ENCODE results near the gene PCDH15.
"Not testable (repeated sequence)": the region's sequence is repeated elsewhere in the genome, so short reads cannot be mapped to it uniquely, and the experiment has no call there.

The PCDH15 gene

DNA sequence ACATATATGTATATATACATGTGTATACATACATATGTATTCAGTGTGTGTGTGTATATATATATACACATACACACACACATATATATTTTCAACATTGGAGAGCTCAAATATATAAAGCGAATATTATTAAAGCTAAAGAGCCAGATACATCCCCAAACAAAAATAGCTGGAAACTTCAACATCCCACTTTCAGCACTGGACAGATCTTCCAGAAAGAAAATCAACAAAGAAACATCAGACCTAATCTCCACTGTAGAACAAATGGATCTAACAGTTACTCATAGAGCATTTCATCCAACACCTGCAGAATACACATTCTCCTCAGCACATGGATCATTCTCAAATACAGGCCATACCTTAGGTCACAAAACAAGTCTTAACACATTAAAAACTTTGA lies 799.0 kb downstream of the PCDH15 start:
- DNase-seq (ENCODE audit: low read depth in 2 of 2, low spot score in 1 of 2): no peak

DNA sequence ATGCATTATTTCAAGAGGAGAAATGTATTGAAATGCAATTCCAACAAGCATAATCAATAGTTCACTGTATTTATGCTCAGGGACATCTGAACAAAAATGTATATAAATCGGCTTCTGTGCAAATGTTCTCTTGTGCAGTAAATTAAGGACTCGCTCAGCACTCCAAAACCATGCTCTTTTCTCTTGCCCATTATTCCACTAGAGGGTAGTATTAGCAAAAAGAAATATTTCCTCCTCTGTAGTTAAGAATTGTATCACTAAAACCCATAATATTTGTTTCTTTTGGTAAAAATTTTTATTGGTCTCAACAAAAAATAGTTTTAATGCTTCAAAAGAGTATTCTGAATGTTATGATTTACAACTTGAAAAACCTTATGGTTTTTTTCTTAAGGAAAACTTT lies 803.1 kb downstream of the PCDH15 start:
- DNase-seq (ENCODE audit: low read depth in 2 of 2, low spot score in 1 of 2): no peak

DNA sequence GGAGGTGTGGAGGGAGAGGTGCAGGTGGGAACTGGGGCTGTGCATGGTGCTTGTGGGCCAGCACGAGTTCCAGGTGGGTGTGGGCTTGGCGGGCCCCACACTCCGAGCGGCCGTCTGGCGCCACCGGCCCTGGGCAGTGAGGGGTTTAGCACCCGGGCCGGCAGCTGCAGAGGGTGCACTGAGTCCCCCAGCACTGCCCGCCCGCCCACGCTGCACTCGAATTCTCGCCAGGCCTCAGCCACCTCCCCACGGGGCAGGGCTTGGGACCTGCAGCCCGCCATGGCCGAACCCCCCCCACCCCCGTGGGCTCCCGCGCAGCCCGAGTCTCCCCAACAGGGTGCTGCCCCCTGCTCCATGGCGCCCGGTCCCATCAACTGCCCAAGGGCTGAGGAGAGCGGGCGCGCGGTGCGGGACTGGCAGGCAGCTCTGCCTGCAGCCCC lies 810.2 kb downstream of the PCDH15 start:
- no peak for DNase-seq (ENCODE audit: low read depth in 2 of 2, low spot score in 1 of 2)

DNA sequence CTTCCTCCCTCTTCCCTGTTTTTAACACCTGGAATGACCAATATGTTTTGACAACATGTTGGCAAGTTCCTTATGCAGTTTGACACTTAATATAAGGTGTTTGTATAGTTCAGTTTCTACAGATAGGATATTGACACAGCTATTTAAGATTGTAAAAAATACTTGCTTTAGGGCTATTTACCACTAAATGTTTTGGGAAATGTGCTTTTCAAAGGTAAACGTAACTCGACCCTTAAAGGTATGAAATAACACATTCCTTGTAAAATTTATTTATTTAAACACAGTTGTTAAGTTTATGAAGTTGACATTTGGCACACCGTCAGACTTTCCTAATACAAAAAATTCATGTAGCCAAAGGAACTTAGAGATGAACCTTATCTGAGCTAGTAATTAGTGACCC lies 817.6 kb downstream of the PCDH15 start:
- DNase-seq (ENCODE audit: low read depth in 2 of 2, low spot score in 1 of 2): no peak

GRCh38 chr10:53980210-53980609 lies 820.8 kb downstream of the PCDH15 start:
- DNase-seq (ENCODE audit: low read depth in 2 of 2, low spot score in 1 of 2): no peak

DNA sequence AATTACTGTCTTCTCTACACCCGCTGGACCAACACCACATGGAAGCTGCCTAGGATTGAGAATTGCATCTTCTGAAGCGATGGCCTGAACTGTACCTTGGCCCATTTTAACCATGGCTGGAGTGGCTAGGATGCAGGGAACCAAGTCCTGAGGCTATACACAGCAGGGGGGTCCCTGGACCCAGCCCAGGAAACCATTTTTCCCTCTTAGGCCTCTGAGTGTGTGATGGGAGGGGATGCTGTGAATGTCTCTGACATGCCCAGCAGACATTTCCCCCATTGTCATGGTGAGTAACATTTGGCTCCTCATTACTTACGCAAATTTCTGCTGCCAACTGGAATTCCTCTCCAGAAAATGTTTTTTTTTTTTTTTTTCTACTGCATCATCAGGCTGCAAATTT lies 822.7 kb downstream of the PCDH15 start:
- no peak for DNase-seq (ENCODE audit: low read depth in 2 of 2, low spot score in 1 of 2)

GRCh38 chr10:53977267-53977666 lies 823.8 kb downstream of the PCDH15 start:
- no peak for DNase-seq (ENCODE audit: low read depth in 2 of 2, low spot score in 1 of 2)

GRCh38 chr10:53957401-53957800 lies 843.6 kb downstream of the PCDH15 start:
- no peak for DNase-seq (ENCODE audit: low read depth in 2 of 2, low spot score in 1 of 2)

GRCh38 chr10:53955091-53955490 lies 845.9 kb downstream of the PCDH15 start:
- DNase-seq (ENCODE audit: low read depth in 2 of 2, low spot score in 1 of 2): no peak

DNA sequence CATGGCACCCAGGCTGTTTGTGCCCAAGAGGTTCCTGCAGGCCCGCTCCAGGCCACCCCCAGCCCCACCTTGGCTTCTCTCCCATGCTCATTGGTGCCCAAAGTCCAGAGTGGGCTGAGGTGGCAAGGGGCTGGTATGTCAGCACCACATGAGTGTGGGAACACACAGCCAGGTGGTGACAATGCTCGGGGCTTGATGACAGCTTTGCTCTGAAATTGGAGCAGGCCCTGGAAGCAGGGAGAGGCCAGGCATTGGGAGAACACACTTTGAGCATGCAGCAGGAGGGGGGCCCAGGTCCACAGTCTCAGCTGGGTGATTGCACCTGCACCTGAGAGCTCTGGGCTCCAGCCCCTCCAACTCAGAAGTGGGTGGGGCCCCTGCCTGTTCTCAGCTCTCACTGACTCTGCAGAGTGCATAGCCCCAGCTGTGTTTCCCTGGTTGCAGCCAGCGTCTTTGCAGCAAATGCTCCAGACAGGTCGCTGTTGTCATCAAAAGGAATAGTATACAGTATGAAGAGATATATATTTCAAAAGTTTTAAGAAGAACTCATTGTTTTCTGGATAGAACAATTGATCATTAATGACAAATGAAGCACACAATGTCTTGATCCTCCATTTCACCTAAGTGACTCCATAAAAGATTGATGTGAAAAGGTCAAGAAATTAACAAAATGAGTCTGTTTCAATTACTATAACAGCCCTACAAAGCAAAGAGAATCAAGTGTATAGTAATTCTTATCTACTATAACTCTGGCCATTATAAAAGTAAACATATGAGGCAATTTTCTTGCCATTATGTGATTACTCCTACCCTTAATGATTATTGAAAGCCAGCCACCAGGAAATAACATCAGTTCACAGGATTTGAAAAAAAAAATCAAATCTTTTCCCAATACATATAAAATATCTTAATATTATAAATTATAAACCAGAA lies 848.1 kb downstream of the PCDH15 start:
- DNase-seq (ENCODE audit: low read depth in 2 of 2, low spot score in 1 of 2): no peak

DNA sequence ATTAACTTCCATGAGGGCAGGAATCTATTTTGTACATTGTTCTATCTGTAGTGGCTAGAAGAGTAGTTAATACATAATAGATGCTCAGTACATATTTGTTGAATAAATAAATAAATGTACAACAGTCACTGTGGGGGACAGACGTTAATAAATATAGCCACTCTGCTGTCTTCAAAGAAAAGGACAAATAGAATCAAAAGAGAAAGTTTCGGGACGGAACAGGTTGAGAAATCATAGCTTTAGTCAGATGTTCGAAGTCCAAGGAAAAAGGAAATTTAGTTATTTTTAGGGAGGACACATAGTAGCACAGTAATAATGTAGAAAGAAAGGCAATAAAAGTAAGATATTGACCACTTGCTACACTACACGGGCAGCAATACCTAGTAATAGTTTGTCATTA lies 861.4 kb downstream of the PCDH15 start:
- no peak for DNase-seq (ENCODE audit: low read depth in 2 of 2, low spot score in 1 of 2)

GRCh38 chr10:53930648-53931047 lies 870.4 kb downstream of the PCDH15 start:
- no peak for DNase-seq (ENCODE audit: low read depth in 2 of 2, low spot score in 1 of 2)

DNA sequence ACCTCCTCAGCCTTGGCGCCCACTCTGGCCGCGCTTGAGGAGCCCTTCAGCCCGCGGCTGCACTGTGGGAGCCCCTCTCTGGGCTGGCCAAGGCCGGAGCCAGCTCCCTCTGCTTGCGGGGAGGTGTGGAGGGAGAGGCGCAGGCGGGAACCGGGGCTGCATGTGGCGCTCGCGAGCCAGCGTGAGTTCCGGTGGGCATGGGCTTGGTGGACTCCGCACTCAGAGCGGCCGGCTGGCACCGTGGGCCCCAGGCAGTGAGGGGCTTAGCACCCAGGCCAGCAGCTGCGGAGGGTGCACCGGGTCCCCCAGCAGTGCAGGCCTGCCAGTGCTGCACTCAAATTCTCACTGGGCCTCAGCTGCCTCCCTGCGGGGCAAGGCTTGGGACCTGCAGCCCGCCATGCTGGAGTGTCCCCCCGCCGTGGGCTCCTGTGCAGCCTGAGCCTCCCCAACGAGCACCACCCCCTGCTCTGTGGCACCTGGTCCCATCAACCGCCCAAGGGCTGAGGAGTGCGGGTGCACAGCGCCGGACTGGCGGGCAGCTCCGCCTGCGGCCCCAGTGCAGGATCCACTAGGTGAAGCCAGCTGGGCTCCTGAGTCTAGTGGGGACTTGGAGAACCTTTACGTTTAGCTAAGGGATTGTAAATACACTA lies 876.9 kb downstream of the PCDH15 start:
- DNase-seq (ENCODE audit: low read depth in 2 of 2, low spot score in 1 of 2): not testable (repeated sequence)

DNA sequence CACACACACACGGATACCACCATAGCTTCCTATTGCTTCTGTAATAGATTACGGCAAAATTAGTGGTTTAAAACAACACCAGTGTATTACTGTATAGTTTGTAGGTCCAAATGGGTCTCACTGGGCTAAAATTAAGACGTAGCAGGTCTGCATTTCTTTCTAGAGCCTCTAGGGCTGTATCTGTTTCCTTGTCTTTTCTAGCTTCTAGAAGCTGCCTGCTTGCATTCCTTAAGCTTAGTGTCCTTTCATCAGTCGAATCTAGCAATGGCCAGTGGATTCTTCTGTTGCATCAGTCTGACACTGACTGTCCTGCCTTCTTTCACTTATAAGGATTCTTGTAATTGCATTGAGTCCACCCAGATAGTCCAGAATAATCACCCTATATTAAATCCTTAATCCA lies 882.3 kb downstream of the PCDH15 start:
- no peak for DNase-seq (ENCODE audit: low read depth in 2 of 2, low spot score in 1 of 2)

DNA sequence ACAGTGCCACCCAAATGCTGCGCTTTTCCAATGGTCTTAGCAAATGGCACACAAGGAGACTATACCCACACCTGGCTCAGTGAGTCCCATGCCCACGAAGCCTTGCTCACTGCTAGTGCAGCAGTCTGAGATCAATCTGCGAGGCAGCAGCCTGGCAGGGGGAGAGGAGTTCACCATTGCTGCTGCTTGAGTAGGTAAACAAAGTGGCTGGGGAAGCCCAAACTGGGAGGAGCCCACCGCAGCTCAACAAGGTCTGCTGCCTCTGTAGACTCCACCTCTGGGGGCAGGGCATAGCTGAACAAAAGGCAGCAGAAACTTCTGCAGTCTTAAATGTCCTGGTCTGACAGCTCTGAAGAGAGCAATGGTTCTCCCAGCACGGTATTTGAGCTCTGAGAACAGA lies 891.2 kb downstream of the PCDH15 start:
- no peak for DNase-seq (ENCODE audit: low read depth in 2 of 2, low spot score in 1 of 2)

DNA sequence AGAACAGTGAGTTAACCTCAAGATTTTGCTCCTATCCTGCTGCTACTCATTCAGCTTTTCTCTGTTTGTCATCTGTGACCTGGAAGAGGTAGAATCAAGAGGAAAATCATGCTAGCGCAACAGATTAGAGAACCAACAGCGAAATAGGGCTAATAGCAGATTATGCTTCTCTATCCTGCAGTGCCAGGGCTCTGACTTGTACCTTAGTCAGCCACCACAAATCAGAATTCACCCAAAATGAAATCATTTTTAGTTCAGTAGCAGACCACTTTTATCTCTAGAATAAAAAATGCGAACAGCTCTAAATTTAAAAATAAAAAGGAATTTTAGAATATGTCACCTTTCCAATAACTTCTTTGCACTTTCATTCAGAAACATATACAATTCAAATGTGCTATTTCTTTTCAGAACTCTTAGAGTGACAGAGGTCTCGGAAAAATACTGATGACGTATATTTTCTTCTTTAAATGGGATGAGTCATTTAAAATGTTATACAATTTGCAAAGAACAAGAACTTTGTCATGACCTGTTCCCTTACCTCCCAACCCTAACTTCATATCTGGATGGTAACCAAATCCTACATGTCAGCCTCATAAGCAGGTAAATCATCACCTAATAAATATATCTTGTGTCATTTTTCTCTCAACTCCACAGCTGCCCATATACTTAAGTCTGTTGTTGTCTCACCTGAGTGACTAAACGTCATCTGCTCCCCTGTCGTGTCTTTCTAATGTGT lies 896.4 kb downstream of the PCDH15 start:
- no peak for DNase-seq (ENCODE audit: low read depth in 2 of 2, low spot score in 1 of 2)

GRCh38 chr10:53903756-53904155 lies 897.3 kb downstream of the PCDH15 start:
- DNase-seq (ENCODE audit: low read depth in 2 of 2, low spot score in 1 of 2): no peak

DNA sequence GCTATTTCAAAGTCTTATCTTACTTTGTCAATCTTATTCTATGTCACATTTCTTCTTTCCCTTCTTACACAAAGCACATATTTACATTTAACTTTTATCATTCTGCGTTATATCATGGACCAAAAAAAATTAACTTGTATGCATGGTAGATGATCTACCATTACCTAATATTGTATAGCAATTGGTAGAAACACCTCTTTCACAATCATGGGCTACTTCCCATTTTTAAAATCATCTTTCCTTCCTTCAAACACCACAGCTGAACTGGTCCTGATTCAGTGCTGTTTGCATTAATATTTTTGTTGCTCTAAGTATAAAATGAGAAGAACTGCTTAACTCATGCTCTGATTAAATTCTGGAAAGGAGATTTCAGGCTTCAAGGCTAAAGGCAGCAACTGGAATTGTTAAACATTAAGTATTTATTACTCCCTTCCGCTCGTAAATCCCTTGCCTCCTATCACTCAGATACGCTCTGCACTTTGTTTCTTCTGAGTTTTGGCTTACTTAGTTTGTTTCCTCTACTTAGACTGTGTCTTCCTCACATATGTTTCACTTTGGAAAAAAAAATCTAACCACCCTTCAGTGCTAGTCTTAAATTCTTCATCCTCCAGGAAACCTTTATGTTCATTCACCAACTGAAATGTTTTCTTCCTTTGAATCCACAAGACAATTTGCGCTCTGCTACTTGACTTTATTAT lies 901.4 kb downstream of the PCDH15 start:
- no peak for DNase-seq (ENCODE audit: low read depth in 2 of 2, low spot score in 1 of 2)

DNA sequence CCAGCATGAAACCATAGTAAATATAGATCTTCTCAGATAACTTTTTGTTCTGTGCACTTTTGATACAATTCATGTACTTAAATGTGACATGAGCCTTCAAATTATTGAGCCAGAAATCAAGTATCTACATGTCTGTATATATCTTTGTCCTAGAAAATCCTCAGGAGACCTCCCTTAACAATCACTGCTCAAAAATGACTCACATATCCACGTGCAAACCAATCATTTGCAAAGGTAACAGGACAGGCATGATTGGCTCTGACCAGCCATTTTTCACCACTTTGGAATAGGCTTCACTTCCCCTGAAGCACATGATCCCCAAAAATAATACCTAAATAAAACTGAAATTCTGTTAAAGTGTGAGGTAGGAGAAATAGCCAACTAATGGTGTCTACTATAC lies 902.5 kb downstream of the PCDH15 start:
- DNase-seq (ENCODE audit: low read depth in 2 of 2, low spot score in 1 of 2): no peak

- DNase-seq (ENCODE audit: low read depth in 2 of 2, low spot score in 1 of 2): no peak
Measured at GRCh38 chr10:53894145-53894544, 906.9 kb downstream of the PCDH15 start.

- no peak for DNase-seq (ENCODE audit: low read depth in 2 of 2, low spot score in 1 of 2)
Measured at GRCh38 chr10:53893061-53893460, 908.0 kb downstream of the PCDH15 start.

All from stimulated activated CD8-positive, alpha-beta memory T cell treated with anti-CD3 and anti-CD28 coated beads, Interleukin-4, amount 100 ng/mL, for 1 hour (primary cell).